GM12878 (cell line): ENCODE results near the gene ENTPD5.

ENCODE experiments used
- CTCF ChIP-seq, 3 experiments: IDR thresholded peaks in 2 of 3; conservative IDR thresholded peaks in 1 of 3; 2 replicates each; pipeline ENCODE4 v1.5.1; 2011; ENCODE audit warnings: low read depth in 3 of 3, low read length in 3 of 3, mild to moderate bottlenecking in 3 of 3, control low read depth in 2 of 3, moderate library complexity in 2 of 3, inconsistent platforms in 1 of 3, mixed read lengths in 1 of 3; ENCODE audit not compliant: control insufficient read depth in 2 of 3, insufficient read depth in 1 of 3; ENCODE audit errors: extremely low read depth in 1 of 3
- EP300 ChIP-seq, 2 experiments: fragments of 150-350 bp in 1 of 2; IDR thresholded peaks; 2 replicates each; pipeline ENCODE4 v1.6.1; 2011 to 2012; ENCODE audit warnings: low read depth in 2 of 2, low read length in 2 of 2, borderline replicate concordance in 1 of 2, improper control_type of control experiment in 1 of 2, inconsistent platforms in 1 of 2; ENCODE audit not compliant: control insufficient read depth in 1 of 2
- MXI1 ChIP-seq: fragments of 150-350 bp; IDR thresholded peaks from 2 replicates; pipeline ENCODE4 v1.6.1; 2011; ENCODE audit warnings: low read depth, mild to moderate bottlenecking, inconsistent platforms, low read length, improper control_type of control experiment
- MYC ChIP-seq: IDR thresholded peaks from 2 replicates; pipeline ENCODE4 v1.6.1; 2011; ENCODE audit warnings: mild to moderate bottlenecking, low read length, moderate library complexity, inconsistent platforms; ENCODE audit not compliant: insufficient read depth, insufficient replicate concordance, insufficient read length, severe bottlenecking
- NFIC ChIP-seq: IDR thresholded peaks from 2 replicates; pipeline ENCODE4 v1.6.1; 2012; ENCODE audit warnings: low read depth, mild to moderate bottlenecking, inconsistent platforms, low read length, moderate library complexity
- POLR2A ChIP-seq: IDR thresholded peaks from 2 replicates; pipeline ENCODE4 v1.6.1; 2011; ENCODE audit warnings: low read depth, mild to moderate bottlenecking, low read length
- REST ChIP-seq: IDR thresholded peaks from 2 replicates; pipeline ENCODE4 v1.6.1; 2012; ENCODE audit warnings: mild to moderate bottlenecking, low read depth, low read length
- STAT1 ChIP-seq: fragments of 450-650 bp; conservative IDR thresholded peaks from 2 replicates; pipeline ENCODE4 v1.6.1; 2014; ENCODE audit warnings: antibody characterized with exemption, mild to moderate bottlenecking
- SUZ12 ChIP-seq: fragments of 200-600 bp; sonication (generic); IDR thresholded peaks from one replicate; pipeline ENCODE4 v1.6.1; 2018; ENCODE audit warnings: antibody characterized with exemption, mild to moderate bottlenecking; ENCODE audit not compliant: unreplicated experiment
- TAF1 ChIP-seq: IDR thresholded peaks from 2 replicates; pipeline ENCODE4 v1.6.1; 2011; ENCODE audit warnings: mild to moderate bottlenecking, low read depth, low read length, borderline replicate concordance
- USF1 ChIP-seq: IDR thresholded peaks from 2 replicates; pipeline ENCODE4 v1.6.1; 2011; ENCODE audit warnings: borderline replicate concordance, low read depth, mild to moderate bottlenecking, moderate library complexity, mixed read lengths, low read length; ENCODE audit not compliant: insufficient read depth; ENCODE audit errors: extremely low read length

- TF ChIP-seq REST: no peak
- no peak for TF ChIP-seq CTCF (IDR thresholded peaks at IDR 0.05 in 2 of 3, conservative IDR thresholded peaks at IDR 0.05 in 1 of 3; ENCODE audit: control insufficient read depth in 2 of 3, extremely low read depth in 1 of 3, insufficient read depth in 1 of 3, low read depth in 3 of 3, low read length in 3 of 3)
- TF ChIP-seq TAF1: no peak
- TF ChIP-seq POLR2A: no peak
- no peak for TF ChIP-seq SUZ12
- no peak for TF ChIP-seq MYC
- TF ChIP-seq EP300 (IDR thresholded peaks at IDR 0.05; ENCODE audit: borderline replicate concordance in 1 of 2, control insufficient read depth in 1 of 2, low read depth in 2 of 2, low read length in 2 of 2): no peak
- no peak for TF ChIP-seq MXI1
- no peak for TF ChIP-seq STAT1
- no peak for TF ChIP-seq USF1
- TF ChIP-seq NFIC: no peak
Measured at GRCh38 chr14:74065746-74066575, 46.9 kb upstream of the ENTPD5 start.
